Skin epidermis (tissue), 12 donors: Measurements from ENCODE around the gene PHF2.
A peak's percentile ranks its signal among the peaks of the same experiment; 100 is the strongest.

Source experiments
- H3K27ac ChIP-seq, 21 experiments: fragments of 200-600 bp; sonication (generic) in 11 of 21; one replicate each; pipeline ENCODE4 v1.5.0; 2020; ENCODE audit warnings: mild to moderate bottlenecking in 3 of 21, inconsistent platforms in 2 of 21, moderate library complexity in 2 of 21
- H3K4me3 ChIP-seq, 7 experiments: fragments of 200-600 bp; sonication (generic) in 2 of 7; one replicate each; pipeline ENCODE4 v1.5.0; 2020; ENCODE audit warnings: inconsistent platforms in 2 of 7, mild to moderate bottlenecking in 2 of 7, moderate library complexity in 1 of 7

Gene PHF2

DNA sequence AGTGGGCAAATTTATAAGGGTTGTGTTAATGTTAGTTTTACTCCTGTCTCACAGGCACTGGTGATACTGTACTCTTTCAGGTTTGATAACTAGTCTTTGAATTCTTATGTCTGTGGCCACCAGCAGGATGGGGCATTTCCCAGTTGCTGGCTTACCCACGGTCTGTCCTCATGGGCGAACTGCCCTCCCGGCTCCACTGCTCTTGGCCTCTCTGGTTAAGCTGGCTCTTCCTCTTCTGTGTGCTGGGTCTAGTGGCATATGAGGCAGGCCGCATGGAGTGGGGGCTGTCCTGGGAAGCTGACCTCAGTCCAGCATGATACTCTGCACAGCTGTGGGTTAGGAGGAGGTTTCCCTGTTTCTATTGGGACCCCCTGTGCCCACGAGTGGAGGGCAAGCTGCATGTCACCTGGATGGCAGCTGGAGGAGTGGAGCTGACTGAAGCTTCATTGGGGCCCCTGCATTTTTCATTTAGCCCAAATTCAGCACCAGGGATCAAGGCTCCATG, 19.5 kb downstream of the PHF2 start:
- no peak overlapping the region for H3K27ac ChIP-seq
- no peak overlapping the region for H3K4me3 ChIP-seq

- Histone ChIP-seq H3K4me3 (no peak overlapping the region), H3K27ac (no peak overlapping the region)
Observed at GRCh38 chr9:93596399-93596798, 20.0 kb downstream of the PHF2 start.

- Histone ChIP-seq H3K4me3 (no peak overlapping the region), H3K27ac (no peak overlapping the region)
Observed at GRCh38 chr9:93597142-93597706, 20.8 kb downstream of the PHF2 start.

GRCh38 chr9:93597871-93598646, 21.7 kb downstream of the PHF2 start:
- no peak overlapping the region for H3K4me3 ChIP-seq
- H3K27ac ChIP-seq = peak overlapping the region in 2 of 21 experiments; percentile 12 to 31

DNA sequence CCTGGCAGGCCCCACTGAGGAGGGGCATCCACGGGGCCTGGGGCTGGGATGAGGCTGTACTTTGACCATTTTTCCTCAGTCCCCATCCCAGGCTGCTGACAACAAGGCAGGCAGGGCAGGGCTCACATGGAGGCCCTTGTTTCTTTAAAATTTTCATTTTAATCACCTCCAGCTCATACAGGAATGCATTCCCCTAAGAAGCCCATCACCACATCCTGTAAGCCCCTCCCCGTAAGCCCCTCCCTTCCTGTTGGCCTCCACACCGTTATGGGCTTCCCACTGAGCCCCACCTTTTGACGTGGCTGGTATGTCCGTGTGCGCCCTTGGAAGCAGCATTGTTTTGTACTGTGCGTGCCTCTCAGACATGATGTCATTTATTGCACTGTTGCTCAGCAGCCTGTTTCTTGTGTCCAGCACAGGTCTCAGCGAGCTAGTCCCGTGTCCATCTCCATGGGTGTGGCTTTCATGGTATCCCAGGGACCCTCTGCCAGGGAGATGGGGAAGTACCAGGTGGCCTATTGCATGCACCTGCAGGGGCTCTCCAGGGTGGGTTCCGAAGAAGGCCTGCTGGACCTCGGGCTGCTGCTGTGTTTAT, 22.4 kb downstream of the PHF2 start:
- Histone ChIP-seq H3K4me3 (no peak overlapping the region), H3K27ac (peak overlapping the region in 2 of 21 experiments; percentile 12 to 31)

DNA sequence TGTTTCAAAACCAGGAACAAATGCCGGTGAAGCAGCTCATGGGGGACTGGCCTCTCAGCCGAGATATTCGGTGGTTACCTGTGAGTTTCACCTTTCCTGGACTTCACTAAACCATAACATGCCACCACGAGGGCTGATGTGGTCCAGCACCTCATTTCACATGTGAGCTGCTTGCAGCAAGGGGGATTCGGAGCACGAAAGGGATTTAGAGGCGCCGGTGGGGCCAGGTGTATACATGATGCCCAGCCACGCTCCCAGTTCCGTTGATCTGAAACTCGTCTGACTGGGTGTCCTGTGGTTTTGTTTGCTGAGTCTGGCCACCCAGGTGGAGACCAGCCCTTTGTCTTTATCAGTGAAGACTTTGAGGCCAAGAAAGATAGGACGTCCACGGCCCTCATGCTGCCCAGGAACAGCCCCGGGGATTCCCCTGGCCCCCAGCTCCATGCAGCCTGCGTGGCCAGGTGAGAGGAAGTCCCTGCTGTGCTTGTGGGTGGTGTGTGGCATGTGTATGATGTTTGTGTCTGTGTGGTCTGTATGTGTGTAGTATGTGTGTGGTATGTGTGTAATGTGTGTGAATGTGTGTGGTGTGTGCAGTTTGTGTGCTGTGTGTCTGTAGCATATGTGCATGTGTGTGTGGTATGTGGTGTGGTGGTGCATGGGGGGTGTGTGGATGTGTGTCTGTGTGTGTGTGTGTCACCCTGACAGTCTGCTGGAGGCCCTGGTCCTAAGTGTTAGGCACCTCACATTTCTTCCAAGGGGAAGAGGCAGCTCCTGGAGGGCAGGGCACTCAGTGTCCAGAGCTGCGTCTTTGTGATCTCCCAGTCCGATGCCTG, 23.4 kb downstream of the PHF2 start:
- peak overlapping the region in 1 of 21 experiments; percentile 1 for H3K27ac ChIP-seq

DNA sequence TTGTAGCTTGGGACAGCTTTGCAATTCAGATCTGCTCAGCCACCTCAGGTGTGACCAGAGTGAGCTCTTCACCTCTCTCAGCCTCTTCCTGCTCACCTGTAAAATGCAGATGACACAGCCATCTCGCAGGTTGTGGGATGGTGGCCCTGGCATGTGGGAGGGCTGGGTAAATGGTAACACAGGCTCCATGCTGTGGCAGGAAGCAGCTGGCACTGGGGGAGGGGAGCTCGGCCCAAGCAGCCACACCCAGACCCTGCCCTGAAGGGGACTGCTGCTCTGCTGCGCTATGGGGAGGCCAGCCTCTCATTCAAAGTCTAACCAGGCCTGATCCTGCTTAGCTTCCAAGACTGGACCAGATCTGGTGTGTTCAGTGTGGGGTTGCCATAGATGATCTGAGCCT, 24.1 kb downstream of the PHF2 start:
- Histone ChIP-seq H3K4me3 (no peak overlapping the region), H3K27ac (no peak overlapping the region)

More for the DNA sequence above, 23.4 kb downstream of the PHF2 start:
- no peak overlapping the region for H3K4me3 ChIP-seq

DNA sequence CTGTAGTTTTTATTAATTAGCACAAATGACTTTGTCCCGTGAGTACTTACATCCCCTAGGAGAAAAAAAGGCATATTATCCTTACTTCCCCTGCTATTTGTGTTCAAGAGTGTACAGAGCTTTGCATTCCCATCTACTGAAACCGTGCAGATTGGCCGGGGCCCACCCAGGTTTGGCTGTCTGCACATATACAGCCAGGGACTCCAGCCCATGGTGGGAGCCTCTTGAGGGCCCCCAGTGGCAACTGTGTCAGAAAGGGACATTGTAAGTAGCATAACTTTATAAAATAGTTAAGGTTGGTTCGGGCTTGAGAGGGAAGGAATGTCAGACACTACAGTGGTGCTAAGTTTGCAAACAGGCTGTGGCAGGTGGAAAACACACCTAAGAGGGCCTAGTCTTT, 24.7 kb downstream of the PHF2 start:
- H3K4me3 ChIP-seq = no peak overlapping the region
- H3K27ac ChIP-seq = no peak overlapping the region

DNA sequence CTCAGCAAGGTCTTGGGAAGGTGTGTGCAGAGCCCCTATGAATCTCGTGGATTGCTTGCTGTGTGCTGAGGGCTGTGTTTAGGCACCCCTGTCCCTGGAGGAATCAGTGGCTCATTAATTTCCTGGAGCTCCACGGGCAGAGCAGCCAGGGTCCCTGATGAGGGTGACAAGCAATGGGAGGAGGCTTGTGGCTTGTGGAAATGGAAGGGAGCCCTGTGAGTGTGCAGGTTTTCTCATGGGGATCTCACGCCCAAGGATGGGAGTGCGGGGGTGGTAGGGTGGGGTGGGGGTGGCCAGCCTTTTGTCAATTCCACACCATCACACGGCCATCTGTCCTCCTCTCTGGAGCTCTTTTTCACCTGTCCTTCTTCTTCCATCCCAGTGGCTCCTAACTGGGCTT, 25.3 kb downstream of the PHF2 start:
- Histone ChIP-seq H3K27ac (no peak overlapping the region), H3K4me3 (no peak overlapping the region)

GRCh38 chr9:93603011-93603410, 26.6 kb downstream of the PHF2 start:
- H3K4me3 ChIP-seq = no peak overlapping the region

GRCh38 chr9:93603906-93604326, 27.5 kb downstream of the PHF2 start:
- H3K4me3 ChIP-seq = no peak overlapping the region
- H3K27ac ChIP-seq = no peak overlapping the region

More at GRCh38 chr9:93603011-93603410, 26.6 kb downstream of the PHF2 start:
- H3K27ac ChIP-seq = no peak overlapping the region

DNA sequence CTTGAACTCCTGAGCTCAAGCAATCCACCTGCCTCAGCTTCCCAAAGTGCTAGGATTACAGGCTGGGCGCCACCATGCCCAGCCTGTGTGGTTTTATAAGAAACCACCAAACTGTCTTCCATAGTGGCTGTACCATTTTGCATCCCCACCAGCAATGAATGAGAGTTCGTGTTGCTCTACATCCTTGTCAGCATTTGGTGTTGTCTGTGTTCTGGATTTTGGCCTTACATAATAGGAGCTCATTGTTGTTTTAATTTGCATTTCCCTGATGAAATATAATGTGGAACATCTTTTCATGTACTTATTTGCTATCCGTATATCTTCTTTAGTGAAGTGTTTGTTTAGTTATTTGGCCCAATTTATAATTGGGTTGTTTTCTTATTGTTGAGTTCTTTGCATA, 29.8 kb downstream of the PHF2 start:
- Histone ChIP-seq H3K27ac (peak overlapping the region in 1 of 21 experiments; percentile 34), H3K4me3 (no peak overlapping the region)

DNA sequence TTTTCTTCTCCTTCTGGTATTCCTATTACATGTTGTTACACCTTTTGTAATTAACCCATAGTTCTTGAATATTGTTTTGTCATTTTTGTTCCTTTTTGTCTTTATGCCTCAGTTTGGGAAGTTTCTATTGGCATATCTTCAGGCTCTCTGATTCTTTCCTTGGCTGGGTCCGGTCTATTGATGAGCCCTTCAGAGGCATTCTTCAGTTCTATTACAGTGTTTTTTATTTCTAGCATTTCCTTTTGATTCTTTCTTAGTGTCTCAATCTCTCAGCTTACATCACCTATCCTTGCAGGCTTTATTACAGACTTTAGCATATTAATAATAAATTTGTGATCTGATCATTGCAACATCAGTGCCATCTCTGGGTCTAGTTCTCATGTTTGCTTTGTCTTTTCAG, 33.8 kb downstream of the PHF2 start:
- Histone ChIP-seq H3K4me3 (no peak overlapping the region), H3K27ac (no peak overlapping the region)

DNA sequence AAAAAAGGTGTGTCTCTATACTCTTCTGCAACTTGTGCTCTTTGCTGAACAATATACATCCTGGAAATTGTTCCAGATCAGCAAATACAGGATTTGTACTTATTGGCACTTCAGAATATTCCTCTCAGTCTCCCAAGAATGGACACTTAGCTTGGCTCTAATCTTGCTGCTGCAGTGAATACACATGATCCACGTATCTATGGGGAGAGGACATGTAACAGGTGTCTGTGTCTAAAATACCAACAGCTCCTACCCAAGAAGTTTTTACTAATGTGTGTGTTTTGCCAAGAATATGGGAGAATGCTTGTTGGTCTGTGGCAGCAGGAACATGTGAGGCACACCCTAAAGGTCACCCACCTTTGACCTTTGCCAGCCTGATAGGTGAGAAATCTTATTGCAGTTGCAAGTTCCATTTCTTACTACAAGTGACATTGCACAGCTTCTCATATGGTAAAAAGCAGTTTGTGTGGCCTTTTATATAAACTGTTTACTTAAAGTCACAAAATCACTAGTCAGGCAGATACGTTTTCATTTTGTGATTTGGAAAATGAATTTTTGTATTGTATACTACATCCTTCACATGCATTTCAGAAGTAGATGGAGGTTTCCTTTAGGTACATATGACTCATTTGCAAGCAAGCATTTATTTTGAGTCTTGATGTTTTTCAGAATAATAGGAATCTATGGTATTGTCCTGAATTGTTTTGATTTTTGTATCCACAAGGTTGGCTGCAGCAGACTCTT, 35.8 kb downstream of the PHF2 start:
- Histone ChIP-seq H3K4me3 (no peak overlapping the region), H3K27ac (no peak overlapping the region)

DNA sequence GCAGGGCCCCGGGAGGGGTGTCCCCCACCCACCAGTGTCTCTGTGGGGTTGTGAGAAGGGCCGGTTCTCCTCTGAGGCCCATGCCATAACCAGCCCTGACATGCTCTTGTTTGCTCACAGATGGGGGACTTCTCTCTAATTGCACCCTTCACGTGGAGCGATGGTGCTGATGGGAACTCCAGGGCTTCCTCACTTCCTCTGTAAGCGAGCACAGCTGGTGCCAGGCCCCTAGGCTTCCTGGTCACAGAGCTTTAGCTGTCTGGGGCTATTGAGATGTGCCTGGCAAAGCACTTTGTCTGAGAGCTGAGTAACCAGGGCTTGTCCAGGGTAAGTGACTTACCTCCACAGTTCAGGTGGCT, 36.4 kb downstream of the PHF2 start:
- no peak overlapping the region for H3K4me3 ChIP-seq
- peak overlapping the region in 1 of 21 experiments; percentile 35 for H3K27ac ChIP-seq

- H3K27ac ChIP-seq = peak overlapping the region in 1 of 21 experiments; percentile 35
- no peak overlapping the region for H3K4me3 ChIP-seq
Observed at GRCh38 chr9:93613174-93613573, 36.8 kb downstream of the PHF2 start.

DNA sequence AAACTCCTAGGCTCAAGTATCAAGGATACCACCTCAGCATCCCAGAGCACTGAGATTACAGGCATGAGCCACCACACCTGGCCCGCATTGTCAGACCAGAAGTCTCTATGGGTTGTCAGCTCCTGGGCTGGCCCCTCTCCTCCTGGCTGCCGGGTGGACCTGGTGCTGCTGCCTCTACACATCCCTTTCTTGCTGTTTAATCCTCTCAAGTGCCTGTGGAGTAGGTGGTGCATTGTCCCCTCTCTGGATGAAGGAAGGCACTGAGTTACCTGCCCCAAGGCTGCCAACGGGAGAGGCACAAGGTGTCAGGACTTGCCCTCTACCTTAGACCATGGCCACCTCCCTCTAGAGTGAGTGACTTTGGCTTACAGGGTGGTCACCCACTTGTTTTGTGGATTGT, 37.4 kb downstream of the PHF2 start:
- Histone ChIP-seq H3K27ac (peak overlapping the region in 1 of 21 experiments; percentile 0), H3K4me3 (no peak overlapping the region)

GRCh38 chr9:93614830-93615468, 38.6 kb downstream of the PHF2 start:
- H3K4me3 ChIP-seq = no peak overlapping the region
- no peak overlapping the region for H3K27ac ChIP-seq

DNA sequence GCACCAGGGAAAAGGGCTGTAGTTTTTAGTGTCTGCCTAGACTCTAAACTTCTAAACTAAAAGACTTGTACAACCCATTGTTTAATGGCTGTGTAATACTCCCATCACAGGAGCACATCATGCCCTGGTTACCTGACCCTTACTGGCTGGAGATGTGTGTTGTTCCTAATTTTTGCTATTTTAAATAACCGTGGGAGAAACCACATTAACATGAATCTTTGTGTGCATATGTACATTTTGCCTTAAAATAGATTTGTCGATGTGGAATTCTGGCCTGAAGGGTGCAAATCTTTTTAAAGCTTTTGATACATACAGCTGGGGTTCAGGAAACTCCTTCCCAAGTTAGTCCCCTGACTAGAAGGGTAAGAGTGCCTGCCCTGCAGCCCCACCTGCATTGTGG, 39.7 kb downstream of the PHF2 start:
- no peak overlapping the region for H3K4me3 ChIP-seq
- H3K27ac ChIP-seq = no peak overlapping the region
